Measurements from ENCODE around the gene PPP3R1.
A peak's percentile ranks its signal among the peaks of the same experiment; 100 is the strongest.

PPP3R1 gene

DNA sequence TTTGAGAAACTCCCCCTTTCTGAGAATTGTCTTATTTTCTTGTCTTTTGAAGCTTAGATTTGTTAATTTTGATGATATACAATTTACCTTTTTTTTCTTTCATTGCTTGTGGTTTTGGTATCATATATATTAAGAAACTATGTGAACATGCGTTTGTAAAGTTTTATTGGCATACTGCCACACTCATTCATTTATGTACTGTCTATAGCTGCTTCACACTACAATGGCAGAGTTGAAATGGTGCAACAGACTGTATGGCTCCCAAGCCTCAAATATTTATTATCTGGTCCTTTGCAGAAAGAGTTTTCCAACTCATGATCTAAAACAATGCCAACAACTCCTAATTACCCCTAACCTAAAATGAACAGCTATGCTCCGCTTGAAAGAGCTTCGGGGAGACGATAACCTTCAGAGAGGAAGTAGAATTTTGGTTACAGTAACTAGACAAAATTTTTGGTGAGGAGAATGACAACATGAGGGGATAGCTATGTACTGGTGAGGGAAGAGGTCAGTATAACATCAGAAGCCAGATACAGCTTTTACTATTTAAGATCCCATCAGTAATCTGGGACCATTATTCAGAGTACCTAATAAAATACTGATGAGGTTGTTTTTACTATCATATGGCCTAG lies 16.1 kb downstream of the PPP3R1 start:
- H3K27ac ChIP-seq: no peak overlapping the region
- no peak for DNase-seq (ENCODE audit: low read depth, low spot score)

DNA sequence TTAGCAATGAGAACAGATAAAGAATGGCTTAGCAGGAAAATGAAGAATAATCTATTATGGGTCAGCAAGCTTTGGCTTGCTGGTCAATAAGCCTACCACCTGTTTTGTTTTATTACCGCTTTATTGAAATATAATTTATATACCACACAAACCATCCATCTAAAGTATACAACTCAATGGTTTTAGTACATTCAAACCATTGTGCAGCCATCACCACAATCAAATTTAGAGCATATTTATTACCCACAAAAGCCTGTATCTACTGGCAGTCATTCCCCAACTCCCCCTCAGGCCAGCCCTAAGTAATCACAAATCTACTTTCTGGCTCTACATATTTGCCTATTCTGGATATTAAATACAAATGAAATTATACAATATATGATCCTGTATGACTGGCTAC lies 17.2 kb downstream of the PPP3R1 start:
- H3K27ac ChIP-seq: no peak overlapping the region
- no peak for DNase-seq (ENCODE audit: low read depth, low spot score)

DNA sequence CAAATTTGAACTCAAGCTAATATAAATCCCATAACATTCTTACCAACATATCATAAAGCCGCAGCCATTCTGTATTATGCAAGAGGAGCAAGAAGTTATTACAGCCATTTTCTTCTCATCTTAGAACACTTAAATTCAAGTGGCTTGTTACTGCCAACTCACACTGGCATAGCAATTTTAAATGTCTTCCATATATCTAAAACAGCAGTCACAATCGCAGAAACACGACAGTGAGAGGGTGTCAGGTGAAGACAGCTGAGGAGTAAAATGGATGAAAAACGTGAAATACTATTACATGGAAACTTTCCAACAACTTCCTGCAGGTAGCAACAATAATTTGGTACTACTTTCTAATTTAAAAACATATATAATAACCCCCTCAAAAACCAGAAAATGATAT lies 17.9 kb downstream of the PPP3R1 start:
- no peak for DNase-seq (ENCODE audit: low read depth, low spot score)
- H3K27ac ChIP-seq: no peak overlapping the region

DNA sequence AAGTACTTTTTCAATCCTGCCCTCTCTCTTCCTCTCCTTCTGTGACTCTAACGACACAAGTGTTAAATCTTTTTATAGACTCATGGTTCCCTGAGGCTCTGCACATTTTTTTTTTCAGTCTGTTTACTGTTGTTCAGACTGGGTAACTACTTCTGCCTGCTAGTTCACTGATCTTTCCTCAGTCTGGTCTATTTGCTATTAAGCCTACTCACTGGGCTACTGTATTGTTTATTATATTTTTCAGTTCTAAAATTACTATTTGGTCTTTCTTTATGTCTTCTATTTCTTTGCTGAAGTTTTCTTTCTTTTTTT lies 21.3 kb downstream of the PPP3R1 start:
- H3K27ac ChIP-seq: peak overlapping the region; percentile 4

DNA sequence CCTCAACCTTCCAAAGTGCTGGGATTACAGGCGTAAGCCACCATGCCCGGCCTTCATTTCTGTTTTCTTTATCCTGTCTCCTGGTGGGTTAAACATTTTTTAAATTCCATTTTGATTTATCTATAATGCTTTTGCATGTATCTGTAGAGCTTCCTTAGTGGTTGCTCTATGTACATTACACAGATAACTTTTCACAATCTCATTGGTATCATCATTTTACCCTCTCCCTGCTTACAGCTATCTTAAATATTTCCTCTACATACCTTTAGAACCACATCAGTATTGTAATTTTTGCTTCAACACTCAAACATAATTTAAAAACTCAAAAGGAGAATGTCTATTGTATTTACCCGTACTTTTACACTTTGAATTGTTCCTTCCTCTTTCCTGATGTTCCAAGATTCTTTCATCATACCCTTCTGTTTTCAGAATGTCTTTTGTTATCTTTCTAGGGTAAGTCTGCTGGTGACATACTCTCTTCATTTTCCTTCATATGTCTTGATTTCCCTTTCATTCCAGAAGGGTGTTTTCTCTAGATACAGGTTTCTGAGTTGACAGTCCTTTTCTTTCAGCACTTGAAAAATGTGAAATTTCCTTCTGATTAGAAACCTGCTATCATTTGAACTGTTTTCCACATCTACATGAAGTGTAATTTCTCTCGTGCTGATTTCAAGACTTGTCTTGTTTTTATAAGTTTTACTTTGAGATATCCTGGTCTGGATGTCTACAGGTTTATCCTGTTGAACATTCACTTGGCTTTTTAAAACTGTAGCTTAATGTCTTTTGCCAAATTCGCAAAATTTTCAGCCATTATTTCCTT lies 21.9 kb downstream of the PPP3R1 start:
- peak overlapping the region; percentile 4 for H3K27ac ChIP-seq
- no peak for DNase-seq (ENCODE audit: low read depth, low spot score)

More for the DNA sequence above, 21.3 kb downstream of the PPP3R1 start:
- DNase-seq (ENCODE audit: low read depth, low spot score): no peak

DNA sequence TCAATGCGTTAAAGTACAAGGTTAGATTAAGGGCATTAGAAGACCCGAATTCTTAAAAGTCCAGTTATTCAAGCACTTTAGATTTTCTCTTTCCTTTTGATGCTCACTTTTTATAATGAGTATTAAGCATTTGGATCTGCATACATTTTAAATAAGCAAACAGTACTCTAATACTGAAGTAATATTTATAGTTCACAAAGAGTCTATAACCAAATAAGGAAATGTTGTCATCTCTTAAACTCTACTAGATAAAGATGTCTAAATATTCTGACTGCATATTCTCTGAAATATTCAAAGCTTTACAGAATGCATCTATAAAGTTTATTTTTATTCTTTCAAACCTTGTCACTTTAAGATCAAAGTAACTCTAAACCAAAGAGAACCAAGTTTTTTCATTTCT lies 25.5 kb downstream of the PPP3R1 start:
- no peak overlapping the region for H3K27ac ChIP-seq
- DNase-seq (ENCODE audit: low read depth, low spot score): no peak

DNA sequence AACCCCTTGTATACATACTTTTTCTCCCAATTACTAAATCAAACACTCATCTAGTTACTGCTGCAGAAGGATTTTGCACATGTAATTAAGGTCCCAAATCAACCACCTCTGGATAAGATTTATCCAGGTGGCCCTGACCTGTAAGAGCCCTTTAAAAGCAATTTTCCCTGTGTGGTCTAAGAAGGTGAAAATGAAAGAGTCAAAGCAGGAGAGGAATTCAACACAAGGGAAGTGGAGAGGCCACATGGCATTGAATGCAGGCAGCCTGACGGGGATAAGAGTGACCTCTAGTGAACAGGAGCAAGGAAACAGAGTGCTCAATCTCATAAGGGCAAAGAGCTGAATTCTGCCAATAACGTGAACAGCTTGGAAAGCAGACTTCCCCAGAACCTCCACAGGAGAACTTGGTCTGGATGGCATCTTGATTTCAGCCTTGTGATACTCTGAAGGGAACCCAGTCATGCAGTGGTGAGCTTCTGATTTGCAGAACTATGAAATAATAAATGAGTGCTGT lies 27.2 kb downstream of the PPP3R1 start:
- H3K27ac ChIP-seq: no peak overlapping the region
- no peak for DNase-seq (ENCODE audit: low read depth, low spot score)

DNA sequence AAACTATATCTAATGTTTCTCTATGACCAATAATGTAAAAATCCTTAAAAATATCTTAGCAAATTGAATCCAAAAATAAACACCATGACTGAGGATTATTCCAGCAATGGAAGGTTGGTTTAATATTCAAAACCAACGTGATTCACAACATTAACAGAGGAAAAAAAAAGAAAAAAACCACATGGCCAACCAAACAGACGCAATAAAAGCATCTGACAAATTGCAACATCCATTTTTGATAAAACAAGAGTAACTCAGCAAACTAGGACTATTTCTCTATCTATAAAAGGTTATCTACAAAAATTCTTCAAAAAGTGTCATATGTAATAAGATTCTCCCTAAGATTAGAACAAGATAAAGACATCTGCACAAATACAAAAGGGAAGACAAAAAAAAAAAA lies 28.9 kb downstream of the PPP3R1 start:
- H3K27ac ChIP-seq: no peak overlapping the region
- DNase-seq (ENCODE audit: low read depth, low spot score): no peak

DNA sequence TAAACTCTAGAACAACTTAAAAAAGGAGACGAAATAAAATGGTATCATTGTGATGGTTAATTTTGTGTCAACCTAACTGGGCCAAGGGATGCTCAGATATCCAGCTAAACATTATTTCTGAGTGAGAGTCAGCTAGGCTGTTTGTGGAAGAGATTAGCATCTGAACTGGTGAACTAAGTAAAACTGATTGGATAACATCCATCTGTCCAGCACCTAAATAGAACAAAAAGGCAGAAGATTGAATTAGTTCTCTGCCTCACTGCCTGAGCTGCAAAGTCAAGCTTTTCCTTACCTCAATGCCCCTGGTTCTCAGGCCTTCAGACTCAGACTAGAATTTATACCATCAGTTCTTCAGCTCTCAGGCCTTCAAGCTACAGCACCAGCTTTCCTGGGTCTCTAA lies 30.0 kb downstream of the PPP3R1 start:
- H3K27ac ChIP-seq: no peak overlapping the region
- DNase-seq (ENCODE audit: low read depth, low spot score): no peak

DNA sequence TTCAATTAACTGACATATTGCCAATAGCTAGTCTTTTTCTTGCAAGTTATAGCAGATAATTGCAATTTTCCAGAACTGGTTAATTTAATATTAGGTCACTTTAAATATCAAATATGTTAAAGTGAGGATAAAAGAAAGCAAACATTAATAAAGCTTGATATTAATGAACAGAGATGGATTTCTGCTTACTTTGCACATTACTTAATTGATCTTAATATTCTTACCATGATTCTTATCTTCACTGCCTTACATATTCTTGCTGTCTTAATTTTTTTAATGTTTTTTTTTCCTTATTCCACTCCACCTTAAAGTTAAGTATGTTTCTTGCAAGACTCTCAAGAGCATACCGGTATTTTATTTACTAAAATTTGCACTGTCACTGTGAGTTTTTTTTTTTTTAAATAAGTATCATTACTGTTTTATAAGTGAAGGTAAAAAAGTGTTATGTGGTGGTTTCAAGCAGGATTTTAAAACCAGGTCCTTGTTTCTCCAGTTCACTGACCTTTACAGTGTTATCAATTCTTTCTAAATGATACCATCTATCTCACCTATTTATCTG lies 33.9 kb downstream of the PPP3R1 start:
- no peak for DNase-seq (ENCODE audit: low read depth, low spot score)
- H3K27ac ChIP-seq: no peak overlapping the region

DNA sequence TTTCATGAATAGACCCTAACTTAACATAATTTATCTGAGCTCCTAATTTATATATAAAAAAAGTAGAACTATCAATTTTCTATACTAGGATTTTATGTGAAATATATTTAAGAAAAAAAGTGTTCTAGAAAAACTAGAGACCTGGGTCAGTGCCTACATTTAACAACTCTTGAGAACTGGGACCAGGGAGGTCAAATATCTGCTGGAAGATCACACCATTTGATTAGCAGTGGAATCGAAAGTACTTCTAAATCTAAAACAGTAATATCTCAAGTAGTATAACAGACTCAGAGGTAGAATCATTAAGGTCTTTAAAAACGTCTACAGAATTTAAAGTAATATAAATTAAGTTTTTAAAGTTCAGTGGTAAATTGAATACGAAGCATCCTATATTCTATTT lies 34.6 kb downstream of the PPP3R1 start:
- H3K27ac ChIP-seq: no peak overlapping the region
- DNase-seq (ENCODE audit: low read depth, low spot score): no peak

DNA sequence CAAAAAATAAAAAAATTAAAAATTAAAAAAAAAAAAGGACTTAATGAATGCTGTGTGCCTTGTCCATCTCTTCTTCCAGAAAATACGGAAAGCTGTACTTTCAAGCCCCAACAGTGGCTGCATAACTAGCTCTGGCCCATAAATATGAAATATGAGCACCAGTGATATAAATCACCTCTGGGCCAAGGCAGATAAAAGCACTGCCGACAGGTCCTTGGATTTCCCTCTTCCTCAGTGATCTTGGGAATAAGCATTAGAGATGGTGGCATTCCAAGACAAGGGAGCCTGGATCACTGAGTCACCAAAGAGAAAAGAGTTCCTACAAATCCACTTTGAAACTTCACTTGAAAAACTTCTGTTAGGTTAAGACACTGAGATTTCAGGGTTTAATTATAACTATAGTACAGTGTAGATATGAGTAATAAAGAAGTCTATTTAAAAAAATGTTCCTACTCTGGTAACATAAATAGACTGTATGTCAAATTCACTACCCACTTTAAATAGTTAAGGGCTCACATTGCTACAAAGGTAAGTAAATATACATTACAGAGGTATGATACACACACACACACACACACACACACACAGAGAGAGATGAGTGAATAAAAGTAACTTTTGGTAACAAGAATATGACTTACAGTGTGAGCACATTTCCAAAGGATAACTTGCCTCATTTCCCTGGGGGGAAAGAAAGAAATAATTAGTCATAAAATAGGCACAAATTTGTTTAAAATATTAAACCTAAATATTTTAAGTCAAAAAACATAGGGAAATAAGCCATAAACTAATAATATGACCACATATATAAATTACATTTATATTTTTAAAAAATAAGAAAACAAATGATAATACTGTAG lies 35.6 kb downstream of the PPP3R1 start:
- DNase-seq (ENCODE audit: low read depth, low spot score): no peak
- no peak overlapping the region for H3K27ac ChIP-seq

DNA sequence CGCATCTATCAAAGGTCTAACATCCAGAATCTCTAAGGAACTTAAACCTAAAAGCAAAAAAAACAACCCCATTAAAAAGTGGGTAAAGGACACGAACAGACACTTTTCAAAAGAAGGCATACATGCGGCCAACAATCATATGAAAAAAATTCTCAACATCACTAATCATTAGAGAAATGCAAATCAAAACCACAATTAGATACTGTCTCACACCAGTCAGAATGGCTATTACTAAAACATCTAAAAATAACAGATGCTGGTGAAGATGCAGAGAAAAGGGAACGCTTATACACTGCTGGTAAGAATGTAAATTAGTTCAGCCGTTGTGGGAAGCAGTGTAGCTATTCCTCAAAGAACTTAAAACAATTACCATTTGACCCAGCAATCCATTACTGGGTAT lies 38.0 kb downstream of the PPP3R1 start:
- DNase-seq (ENCODE audit: low read depth, low spot score): no peak
- H3K27ac ChIP-seq: no peak overlapping the region

DNA sequence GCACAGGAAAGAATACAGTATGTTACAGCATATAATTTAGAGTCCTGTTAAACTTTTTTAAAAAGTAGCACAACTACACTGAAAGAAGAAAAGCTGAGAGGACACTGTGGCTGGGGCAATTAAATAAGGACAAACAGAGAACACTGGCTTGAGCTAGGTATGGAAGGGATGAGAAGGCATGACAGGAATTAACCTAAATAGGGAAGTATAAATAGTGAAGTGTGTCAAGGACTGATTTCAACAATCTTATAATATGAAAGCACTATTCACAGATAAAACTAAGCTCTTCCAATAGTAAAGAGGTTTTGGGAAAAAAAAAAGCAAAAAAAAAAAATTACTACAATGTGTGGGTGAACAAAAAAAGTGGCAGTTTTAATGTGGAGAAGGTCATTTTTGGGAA lies 45.5 kb downstream of the PPP3R1 start:
- no peak overlapping the region for H3K27ac ChIP-seq
- DNase-seq (ENCODE audit: low read depth, low spot score): no peak

DNA sequence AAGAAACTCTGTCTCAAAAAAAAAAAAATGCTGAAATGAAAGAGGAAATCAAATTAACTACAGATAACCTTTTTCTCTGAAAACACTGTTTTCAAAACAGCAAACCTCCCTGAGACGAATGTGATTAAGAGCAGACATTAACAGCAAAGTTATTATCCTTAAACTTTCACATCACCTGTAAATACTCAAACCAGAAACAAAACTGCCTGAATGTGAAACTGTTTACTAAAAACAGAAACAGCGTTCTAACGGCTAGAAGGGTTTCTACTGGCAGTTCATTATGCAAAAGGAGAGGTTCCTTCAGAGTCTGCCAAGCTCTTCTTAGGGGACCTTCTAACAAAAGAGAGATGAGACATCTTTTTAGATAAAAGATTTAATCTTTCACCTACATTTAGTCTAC lies 48.7 kb downstream of the PPP3R1 start:
- H3K27ac ChIP-seq: no peak overlapping the region
- DNase-seq (ENCODE audit: low read depth, low spot score): no peak

DNA sequence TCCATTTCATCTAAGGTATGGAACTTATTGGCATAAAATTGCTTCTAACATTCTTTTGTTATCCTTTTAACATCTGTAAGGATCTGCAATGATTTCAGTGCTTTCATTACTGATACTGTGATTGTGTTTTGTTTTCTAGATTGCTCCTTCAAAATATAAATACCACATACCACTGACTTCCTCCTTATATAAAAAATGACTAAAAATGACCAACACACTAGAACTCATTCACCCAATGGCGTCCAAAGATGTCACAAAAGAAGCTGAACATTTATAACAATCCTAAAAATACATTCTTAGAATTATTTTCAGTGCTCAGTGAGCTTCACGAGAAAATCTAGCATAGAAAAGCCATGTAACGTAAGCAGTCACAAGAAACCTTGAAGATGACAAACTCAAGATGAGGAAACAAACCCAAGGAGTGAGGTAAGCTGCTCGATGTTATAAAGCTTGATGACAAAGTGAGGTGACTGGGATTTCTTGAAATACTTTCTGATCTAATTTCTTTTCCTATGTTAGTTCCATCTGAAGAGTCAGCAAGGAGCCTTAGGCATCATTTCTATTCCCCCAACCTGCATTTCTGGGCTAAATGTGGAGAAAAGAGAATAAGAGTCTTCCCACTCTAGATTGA lies 52.1 kb downstream of the PPP3R1 start:
- H3K27ac ChIP-seq: no peak overlapping the region
- no peak for DNase-seq (ENCODE audit: low read depth, low spot score)

DNA sequence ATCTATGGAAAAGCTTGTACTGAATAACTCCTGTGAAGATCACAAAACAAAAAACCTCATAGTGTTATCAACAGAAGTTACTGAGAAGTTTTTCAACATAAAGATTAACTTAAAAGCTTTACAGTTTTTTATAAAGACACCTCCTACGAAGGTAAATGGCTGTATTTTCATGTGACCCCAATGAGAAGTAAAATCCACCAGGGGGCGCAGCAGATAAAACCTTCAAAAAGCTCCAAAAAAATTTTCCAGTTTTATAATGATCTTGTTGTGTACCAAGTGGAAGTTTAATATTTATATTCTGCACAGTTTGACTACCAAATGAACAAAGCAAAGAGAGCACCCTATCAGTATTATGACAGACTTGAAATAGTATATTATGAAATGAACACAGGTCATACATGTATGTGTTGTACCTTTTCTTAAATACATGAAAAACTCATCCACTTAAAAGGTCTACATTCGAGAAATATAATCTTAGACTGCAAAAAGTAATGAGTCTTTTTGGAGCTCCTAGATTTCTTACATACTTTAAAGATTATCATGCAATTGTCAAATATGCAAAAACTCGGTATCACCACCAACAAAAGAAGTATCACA lies 56.1 kb downstream of the PPP3R1 start:
- no peak for DNase-seq (ENCODE audit: low read depth, low spot score)
- H3K27ac ChIP-seq: no peak overlapping the region

DNA sequence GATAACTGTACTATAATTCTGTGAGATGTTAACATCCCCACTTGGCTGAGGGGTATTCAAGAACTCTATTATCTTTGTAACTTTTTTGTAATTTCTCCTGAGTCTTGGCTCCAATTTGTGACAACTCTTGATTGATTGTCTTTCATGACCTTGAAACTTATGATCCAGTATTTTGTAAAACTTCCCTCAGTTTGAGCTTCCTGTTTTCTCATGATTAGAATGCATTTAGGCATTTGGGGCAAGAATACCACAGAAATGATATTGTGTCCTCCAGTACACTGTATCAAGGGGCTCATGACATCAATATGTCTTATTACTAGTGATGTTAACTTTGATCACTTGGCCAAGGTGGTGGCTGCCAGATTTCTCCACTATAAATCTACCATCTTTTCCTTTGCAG lies 57.2 kb downstream of the PPP3R1 start:
- no peak for DNase-seq (ENCODE audit: low read depth, low spot score)
- H3K27ac ChIP-seq: peak overlapping the region; percentile 43

DNA sequence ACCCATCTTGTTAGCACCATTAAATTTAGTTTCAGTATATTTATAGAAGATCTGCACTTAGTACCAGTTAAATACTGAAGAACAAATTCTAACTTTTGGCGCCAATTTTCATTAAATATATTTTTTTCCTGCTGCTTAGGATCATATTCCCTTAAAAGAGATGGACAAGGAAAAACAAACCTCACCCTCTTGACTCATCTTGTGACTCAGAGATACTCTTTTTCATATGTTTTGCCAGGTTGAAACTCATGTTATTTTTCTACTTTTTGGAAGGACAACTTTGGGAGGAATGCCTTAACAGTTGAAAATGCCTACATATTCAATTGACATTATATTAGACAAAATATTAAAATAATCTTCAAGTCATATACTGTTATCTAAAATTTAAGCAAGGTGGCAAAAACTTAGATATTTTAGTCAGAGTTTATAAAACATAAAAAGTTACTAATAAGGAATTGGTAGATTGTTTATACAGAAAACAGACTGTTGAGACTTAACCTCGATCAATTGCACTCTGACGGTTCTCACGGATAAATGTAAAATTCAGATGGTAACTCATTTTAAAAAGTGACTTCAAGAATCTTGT lies 58.5 kb downstream of the PPP3R1 start:
- peak overlapping the region; percentile 43 for H3K27ac ChIP-seq

DNA sequence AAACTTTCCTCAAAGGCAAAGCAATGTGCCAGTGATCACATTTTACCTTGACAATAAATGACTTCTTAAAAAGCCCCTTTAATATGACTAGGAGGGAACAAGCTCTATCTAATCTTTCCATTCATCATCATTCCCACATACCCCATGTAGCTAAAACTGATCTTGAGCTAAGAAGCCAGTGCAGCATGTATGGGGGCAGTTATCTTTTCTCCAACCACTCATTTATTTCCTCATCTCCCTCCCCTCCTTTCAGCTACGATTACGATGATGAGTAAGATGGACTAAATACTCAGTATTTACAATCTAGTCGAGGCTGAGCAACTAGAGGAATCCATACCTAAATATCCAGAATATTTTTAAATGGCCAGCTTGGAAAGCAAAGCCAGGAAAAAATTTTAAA lies 59.2 kb downstream of the PPP3R1 start:
- DNase-seq (ENCODE audit: low read depth, low spot score): no peak
- peak overlapping the region; percentile 43 for H3K27ac ChIP-seq

More for the DNA sequence above, 58.5 kb downstream of the PPP3R1 start:
- no peak for DNase-seq (ENCODE audit: low read depth, low spot score)

Data from epithelial cell of prostate (primary cell).